ENCODE data around the gene CAMK1D. TPM values are rescaled to one million over a fixed set of nuclear protein-coding genes. Genes with fewer than 3 reads are reported as not detected.

CAMK1D gene
- total RNA-seq, 2 experiments from 2014 or later: 19.0 to 25.6 TPM

DNA sequence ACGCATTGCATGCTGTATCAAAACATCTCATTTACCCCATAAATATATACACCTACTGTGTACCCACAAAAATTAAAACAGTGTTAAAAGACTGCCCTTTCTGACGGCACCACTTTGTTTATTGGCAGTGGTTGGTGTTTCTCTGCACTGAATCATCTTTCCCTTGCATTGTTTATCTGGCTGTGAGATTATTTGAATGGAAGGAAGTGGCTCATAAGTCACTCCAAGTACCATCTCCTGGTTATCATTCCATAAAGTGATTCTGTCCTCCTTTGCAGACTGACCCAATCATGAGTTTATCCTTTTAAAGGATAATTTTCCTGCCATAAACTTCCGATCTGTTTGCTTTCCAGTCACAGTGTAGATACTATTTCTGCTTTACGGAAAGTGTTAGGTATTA is 183.8 kb downstream of the CAMK1D start:
- Histone ChIP-seq H3K4me3 (ENCODE audit: low read depth, low read length, poor library complexity, severe bottlenecking) (no peak overlapping the region), H3K79me2 (ENCODE audit: insufficient read depth, low read depth, low read length) (no peaks in the 10 kb centered on the region), H3K36me3 (ENCODE audit: insufficient read depth, low read length) (no peaks in the 10 kb centered on the region), H3K9me2 (ENCODE audit: insufficient read depth, low read length) (no peaks in the 10 kb centered on the region), H3K9me3 (ENCODE audit: low read length) (no peaks in the 10 kb centered on the region), H4K20me1 (ENCODE audit: insufficient read depth, low read length) (no peaks in the 10 kb centered on the region), H3K4me1 (ENCODE audit: insufficient read depth, low read length, poor library complexity, severe bottlenecking) (no peaks in the 10 kb centered on the region), H2AFZ (ENCODE audit: low read length) (no peak overlapping the region), H3K4me2 (ENCODE audit: low read length) (no peak overlapping the region), H3K27ac (ENCODE audit: low read depth, low read length, poor library complexity, severe bottlenecking) (no peak overlapping the region)
- BruUV-seq (replicated peaks): no TSS peak
- intact Hi-C loops (cut with micrococcal nuclease; ENCODE audit: unreplicated experiment): no loop called here
- ChIA-PET CTCF (ENCODE audit: unreplicated experiment) (no interaction called here), POLR2A (no interaction called here)
- no peak for DNase-seq (ENCODE audit: low spot score)
- TF ChIP-seq EZH2phosphoT487 (IDR thresholded peaks at IDR 0.05; ENCODE audit: borderline replicate concordance, low read depth, low read length): no peak
- TF ChIP-seq, protein P1, sequence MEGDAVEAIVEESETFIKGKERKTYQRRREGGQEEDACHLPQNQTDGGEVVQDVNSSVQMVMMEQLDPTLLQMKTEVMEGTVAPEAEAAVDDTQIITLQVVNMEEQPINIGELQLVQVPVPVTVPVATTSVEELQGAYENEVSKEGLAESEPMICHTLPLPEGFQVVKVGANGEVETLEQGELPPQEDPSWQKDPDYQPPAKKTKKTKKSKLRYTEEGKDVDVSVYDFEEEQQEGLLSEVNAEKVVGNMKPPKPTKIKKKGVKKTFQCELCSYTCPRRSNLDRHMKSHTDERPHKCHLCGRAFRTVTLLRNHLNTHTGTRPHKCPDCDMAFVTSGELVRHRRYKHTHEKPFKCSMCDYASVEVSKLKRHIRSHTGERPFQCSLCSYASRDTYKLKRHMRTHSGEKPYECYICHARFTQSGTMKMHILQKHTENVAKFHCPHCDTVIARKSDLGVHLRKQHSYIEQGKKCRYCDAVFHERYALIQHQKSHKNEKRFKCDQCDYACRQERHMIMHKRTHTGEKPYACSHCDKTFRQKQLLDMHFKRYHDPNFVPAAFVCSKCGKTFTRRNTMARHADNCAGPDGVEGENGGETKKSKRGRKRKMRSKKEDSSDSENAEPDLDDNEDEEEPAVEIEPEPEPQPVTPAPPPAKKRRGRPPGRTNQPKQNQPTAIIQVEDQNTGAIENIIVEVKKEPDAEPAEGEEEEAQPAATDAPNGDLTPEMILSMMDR (conservative IDR thresholded peaks at IDR 0.05; ENCODE audit: low read length): no peak

DNA sequence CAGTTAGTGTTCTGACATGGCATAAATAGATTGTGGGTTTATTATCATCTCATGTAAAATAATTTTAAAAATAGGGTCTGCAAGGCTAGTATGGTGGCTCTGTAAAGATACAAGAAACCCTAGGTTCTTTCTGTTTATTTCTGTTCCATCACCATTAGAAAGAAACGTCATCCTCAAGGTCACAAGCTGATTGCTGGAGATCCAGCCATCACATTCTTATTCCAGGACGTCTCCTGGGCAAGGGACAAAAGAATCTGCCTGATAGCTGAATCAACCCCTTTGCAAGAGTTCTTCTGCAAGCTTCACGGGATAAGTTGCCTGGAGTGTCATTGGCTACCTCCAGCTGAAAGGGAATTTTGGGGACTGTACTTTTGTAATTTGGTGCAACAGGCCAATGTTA is 184.4 kb downstream of the CAMK1D start:
- Histone ChIP-seq H4K20me1 (ENCODE audit: insufficient read depth, low read length) (no peaks in the 10 kb centered on the region), H3K27ac (ENCODE audit: low read depth, low read length, poor library complexity, severe bottlenecking) (no peak overlapping the region), H2AFZ (ENCODE audit: low read length) (no peak overlapping the region), H3K9me2 (ENCODE audit: insufficient read depth, low read length) (no peaks in the 10 kb centered on the region), H3K4me2 (ENCODE audit: low read length) (no peak overlapping the region), H3K36me3 (ENCODE audit: insufficient read depth, low read length) (no peaks in the 10 kb centered on the region), H3K9me3 (ENCODE audit: low read length) (no peaks in the 10 kb centered on the region), H3K79me2 (ENCODE audit: insufficient read depth, low read depth, low read length) (no peaks in the 10 kb centered on the region), H3K4me3 (ENCODE audit: low read depth, low read length, poor library complexity, severe bottlenecking) (no peak overlapping the region), H3K4me1 (ENCODE audit: insufficient read depth, low read length, poor library complexity, severe bottlenecking) (no peaks in the 10 kb centered on the region)
- POLR2A ChIA-PET: no interaction called here
- CTCF ChIA-PET (ENCODE audit: unreplicated experiment): no interaction called here
- no TSS peak for BruUV-seq (replicated peaks)
- TF ChIP-seq EZH2phosphoT487 (IDR thresholded peaks at IDR 0.05; ENCODE audit: borderline replicate concordance, low read depth, low read length): no peak
- TF ChIP-seq, protein P1 (conservative IDR thresholded peaks at IDR 0.05; ENCODE audit: low read length): no peak
- no peak for DNase-seq (ENCODE audit: low spot score)
- intact Hi-C loops (cut with micrococcal nuclease; ENCODE audit: unreplicated experiment): no loop called here

GRCh38 chr10:12534824-12535223 is 185.5 kb downstream of the CAMK1D start:
- no peak for DNase-seq (ENCODE audit: low spot score)
- H3K4me1 ChIP-seq (ENCODE audit: insufficient read depth, low read length, poor library complexity, severe bottlenecking): no peaks in the 10 kb centered on the region
- no peaks in the 10 kb centered on the region for H3K9me2 ChIP-seq (ENCODE audit: insufficient read depth, low read length)
- H2AFZ ChIP-seq (ENCODE audit: low read length): no peak overlapping the region
- TF ChIP-seq, protein P1 (conservative IDR thresholded peaks at IDR 0.05; ENCODE audit: low read length): no peak
- TF ChIP-seq EZH2phosphoT487 (IDR thresholded peaks at IDR 0.05; ENCODE audit: borderline replicate concordance, low read depth, low read length): no peak
- no peaks in the 10 kb centered on the region for H3K36me3 ChIP-seq (ENCODE audit: insufficient read depth, low read length)
- BruUV-seq (replicated peaks): no TSS peak
- intact Hi-C loops (cut with micrococcal nuclease; ENCODE audit: unreplicated experiment): no loop called here
- POLR2A ChIA-PET: no interaction called here
- no peaks in the 10 kb centered on the region for H3K9me3 ChIP-seq (ENCODE audit: low read length)
- no peaks in the 10 kb centered on the region for H3K79me2 ChIP-seq (ENCODE audit: insufficient read depth, low read depth, low read length)
- CTCF ChIA-PET (ENCODE audit: unreplicated experiment): no interaction called here
- H3K4me2 ChIP-seq (ENCODE audit: low read length): no peak overlapping the region
- no peak overlapping the region for H3K4me3 ChIP-seq (ENCODE audit: low read depth, low read length, poor library complexity, severe bottlenecking)
- peaks cover 5% of the 10 kb centered on the region; the same call in 1 of the 2 replicates for H4K20me1 ChIP-seq (ENCODE audit: insufficient read depth, low read length)
- H3K27ac ChIP-seq (ENCODE audit: low read depth, low read length, poor library complexity, severe bottlenecking): no peak overlapping the region

Data from OCI-LY7 (cell line).